Activated CD4-positive, alpha-beta T cell treated with anti-CD3 and anti-CD28 coated beads, Interleukin-2, Interleukin-6, amounts not matched to agents 100 ng/mL and 50 ng/mL, durations not matched to agents 16 hours and 8 hours (primary cell): ENCODE results near the gene BMP5.

Experiments
- DNase-seq: peaks from one replicate; pipeline ENCODE4 v3.0.0-alpha.2; 2020

Gene BMP5

DNA sequence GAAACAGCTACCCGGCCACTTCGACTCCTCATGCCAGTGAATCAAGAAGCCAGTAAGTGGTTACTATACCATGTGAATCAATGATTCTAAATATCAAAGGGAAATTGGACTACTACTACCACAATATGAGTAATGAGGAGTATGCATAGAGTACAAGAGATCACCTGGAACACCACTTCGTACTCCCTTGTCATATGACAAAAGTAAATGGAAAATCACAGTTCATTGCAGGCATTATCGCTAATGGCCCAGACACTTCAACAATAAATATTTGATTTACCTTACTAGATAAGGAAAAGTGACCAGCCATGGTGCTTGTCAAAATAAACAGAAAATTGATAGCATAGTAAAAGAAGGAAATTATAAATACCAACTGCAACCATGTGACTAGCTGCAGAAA lies 73.1 kb downstream of the BMP5 start:
- DNase-seq = no peak

DNA sequence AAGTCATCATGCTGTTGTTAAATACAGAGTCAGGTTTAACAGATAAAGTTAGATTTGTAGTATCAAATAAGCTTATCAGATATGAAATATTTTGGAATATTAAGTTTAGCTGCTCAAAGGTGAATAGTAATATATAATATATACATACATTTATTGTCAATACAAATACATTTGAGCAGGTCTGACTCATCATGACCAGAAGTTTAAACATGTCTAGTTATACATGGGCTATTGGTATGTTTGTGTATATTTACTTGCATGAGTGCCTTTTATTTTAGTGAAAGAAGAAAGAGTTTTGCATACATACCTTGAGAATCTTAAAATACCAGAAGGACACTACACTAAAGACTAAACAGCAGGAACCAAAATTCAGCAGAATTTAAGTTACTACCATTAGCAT lies 76.8 kb downstream of the BMP5 start:
- no peak for DNase-seq

DNA sequence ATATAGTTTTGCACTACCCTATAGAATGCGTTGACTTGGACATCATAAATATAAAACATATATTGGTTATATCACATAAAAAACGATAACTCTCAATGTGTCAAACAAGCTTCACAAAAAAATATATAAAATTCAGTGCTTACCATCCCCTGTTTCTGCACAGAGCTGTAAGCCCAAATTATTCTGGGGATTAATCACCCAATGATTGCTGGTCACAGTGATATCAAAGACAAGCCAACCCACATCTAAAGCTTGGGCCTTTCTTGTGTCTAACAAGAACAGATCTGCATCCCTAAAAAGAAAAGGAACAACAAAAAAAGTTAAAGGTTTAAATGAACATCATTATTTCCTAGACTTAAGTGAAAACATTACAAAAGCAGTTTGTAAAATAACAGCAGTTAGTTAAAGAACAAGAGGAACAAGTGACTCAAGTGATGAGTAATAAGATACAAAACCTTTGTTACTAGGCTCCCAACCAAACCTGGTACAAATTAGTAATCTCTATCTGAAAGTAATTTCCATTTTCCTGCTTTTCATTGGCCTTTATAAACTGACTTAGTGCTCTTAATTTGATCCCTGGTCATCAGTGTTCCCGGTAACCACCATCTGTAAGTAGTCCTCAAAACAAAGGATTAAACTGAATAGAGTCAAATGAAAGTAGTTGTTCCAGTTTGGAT lies 81.1 kb downstream of the BMP5 start:
- peak; percentile 30 for DNase-seq

DNA sequence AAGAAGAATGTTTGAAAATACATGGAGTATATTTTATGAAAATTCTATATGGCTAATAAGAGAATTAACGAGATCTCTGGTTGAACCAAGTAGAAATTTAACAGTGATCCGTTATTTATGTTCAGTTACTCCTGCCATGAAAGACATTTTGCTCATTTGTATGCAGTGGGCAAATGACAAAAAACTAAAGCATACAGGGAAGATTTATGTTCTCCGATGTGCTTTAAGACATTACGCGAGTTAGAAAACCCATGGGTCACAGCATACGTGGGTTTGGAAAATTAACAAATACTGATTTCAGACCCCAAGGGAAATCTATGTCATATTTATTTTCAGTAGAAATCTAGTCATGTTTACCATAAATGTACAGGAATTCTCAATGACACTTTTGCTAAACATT lies 90.1 kb downstream of the BMP5 start:
- DNase-seq = no peak

DNA sequence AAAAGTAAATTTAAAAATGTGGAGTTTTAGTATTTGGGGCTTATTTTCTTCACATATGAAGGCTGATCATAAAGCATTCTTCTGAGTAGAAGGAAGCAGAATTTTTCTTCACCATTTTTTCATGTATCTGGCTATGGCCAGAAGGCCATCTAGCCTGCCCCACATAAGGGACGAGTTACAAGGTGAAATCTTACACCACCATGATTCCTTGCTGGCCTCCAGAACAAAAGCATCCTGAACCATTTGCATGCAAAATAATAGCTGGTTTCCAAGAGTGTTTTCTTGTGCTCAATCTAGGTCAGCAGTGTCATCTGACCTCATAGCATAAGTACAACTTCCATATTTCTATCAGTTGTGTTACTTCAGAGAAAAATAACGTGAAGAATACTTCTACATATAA lies 93.1 kb downstream of the BMP5 start:
- no peak for DNase-seq

DNA sequence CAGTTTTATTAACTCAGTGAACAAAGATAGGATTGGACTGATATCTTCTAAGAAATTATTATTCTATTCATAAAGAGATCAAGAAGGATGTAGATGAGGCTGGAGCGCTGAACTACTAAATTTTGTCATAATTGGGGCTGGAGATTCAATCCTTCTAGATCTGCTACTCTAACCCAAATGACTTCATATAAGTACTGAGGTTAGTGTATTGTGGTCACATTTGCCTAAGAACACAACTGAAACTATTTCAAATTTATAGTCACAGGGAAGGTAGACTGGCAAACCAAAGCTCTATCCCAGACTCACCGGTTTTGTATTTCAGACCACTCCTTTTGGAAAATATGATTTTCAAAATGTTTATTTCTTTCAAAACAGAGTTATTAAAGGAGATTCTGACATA lies 96.7 kb downstream of the BMP5 start:
- peak; percentile 36 for DNase-seq

DNA sequence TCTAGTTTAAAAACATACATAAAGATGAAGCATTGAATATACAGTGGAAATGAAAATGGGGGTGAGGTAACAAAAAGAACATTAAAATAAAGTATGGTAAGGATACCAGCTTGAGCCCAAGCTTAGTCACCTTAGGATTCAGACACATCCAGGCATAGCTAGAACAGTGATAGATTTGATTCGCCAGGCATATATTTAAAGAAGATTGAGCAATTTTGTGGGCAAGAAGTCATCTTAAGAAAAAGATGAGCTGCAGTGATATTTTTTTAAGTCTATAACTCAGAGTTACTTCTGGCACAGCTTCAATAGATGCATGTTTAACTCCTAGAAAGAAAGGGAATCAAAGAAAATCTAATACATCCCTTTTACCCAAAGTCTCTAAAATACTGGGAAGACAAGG lies 97.9 kb downstream of the BMP5 start:
- DNase-seq = no peak

DNA sequence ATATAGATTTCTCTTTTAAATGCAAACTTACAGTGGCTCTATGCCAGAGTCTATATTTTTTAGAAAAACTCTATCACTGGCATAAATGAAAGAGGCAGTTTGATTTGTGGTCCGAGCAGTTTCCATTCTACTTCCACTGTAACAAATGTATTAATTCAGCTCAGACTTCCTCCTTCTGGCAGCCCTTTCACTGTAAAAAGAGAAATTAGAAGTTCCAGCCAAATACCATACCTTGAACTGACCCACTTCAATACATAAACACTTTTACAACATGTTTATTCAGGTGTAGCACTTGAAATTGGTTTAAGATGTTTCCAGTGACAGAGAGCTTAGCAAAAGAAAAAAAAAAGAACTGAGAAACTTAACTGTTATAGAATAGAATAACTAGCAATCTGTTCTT lies 99.3 kb downstream of the BMP5 start:
- no peak for DNase-seq

DNA sequence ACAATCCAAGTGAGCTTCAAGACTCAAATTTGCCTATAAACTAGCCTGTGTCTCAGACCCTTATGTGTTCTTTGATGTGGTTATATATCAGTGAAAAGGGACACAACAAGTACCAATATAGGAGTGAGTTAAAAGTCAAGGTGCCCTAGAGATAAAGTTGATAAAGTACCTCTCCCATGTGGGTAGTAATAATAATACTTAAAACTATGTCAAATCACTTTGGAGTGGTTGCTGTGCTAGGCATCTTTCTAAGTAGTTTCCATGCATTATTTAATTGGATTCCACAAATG lies 100.4 kb downstream of the BMP5 start:
- DNase-seq = no peak

DNA sequence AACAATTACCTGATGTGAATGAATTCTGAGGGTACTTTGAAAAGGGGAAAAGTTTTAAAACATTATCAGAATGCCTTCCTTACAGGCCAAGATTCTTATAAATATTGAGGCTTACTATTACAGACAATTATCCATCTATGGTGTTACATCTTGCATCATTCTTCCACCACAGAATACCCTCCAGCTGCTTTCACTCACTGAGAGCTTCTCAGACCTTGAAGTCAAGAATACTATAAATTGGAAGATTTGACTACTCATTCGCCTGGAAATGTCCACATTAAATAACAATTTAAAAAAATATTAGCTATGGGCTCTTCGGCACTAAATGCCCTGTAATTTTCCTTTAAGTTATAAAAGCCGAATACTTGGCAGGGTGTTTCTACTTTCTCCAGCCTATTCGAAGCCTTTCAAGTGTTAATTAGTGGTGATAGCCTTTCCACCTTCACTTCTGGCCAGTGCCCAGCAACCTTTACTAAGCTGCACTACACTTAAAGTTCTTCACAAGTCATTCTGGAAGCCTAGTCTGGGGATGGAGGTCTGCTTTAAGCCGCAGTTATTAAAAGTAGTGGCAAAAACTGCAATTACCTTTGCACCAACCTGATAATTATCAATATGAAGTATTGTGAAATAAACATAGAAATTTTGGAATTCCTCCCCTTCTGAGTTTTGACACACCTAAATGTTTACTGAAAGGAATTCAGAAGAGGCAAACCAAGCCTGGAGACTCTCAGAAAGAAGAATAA lies 100.9 kb downstream of the BMP5 start:
- no peak for DNase-seq

DNA sequence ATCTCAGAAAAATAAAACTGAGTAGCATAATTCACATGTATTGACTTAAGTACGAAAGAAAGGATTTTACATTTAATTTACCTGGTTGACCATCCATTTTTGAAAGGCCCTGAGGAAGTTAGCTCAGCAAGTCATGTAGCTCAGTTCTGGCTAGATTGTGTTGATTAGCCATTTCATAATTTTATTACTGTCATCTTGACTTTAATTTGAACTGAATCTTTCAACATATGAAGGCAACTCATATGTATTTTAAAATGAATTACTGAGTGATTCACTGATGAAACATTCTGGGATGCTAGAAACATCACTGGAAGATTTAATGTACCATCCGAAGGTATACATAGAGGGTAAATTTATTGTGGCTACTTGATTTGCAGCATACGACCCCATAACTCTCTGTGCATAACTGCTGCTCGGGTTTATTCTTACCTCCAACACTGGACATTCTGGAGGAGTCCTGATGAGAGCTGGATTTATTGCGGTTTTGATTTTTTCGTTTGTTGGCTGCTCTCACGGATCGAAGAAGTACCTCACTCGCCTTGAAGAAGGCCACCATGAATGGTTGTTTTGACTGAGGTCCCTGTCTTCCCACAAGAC lies 101.7 kb downstream of the BMP5 start:
- DNase-seq = no peak

DNA sequence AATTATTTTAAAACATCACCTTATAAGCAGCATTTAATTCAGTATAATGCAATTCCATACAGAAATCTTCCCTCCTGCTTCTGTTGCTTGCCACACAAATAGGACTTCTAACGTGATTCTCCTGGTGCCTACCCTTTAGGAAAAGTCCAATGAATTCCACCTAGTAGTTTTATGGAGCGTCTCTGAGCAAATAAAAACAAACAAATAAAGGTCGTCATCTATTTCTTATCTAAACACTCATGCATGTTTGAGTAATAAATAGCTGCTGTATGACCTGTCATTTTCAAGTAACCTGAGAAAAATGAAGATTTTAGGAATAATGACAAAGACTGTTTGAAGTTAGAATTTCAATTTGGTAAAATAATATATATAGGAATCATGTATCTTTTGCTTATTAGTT lies 102.7 kb downstream of the BMP5 start:
- DNase-seq = no peak

DNA sequence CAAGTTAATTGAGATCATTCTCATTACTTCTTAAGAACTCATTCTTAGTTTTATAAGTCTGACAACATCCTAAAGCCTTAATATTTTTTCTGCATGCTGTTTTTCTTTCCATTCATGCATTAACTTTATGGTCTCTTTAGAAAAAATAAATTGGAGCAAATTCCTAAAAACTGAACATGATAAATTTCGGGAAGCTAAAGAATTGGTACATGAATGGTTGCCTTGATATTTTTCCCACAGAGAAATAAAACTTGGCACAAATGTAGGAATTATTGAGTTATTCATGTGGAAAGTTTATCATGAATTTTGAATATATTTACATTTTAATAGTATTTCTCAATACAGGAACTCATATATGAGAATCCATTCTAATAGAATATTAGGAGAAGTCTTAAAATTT lies 115.9 kb downstream of the BMP5 start:
- DNase-seq = no peak

DNA sequence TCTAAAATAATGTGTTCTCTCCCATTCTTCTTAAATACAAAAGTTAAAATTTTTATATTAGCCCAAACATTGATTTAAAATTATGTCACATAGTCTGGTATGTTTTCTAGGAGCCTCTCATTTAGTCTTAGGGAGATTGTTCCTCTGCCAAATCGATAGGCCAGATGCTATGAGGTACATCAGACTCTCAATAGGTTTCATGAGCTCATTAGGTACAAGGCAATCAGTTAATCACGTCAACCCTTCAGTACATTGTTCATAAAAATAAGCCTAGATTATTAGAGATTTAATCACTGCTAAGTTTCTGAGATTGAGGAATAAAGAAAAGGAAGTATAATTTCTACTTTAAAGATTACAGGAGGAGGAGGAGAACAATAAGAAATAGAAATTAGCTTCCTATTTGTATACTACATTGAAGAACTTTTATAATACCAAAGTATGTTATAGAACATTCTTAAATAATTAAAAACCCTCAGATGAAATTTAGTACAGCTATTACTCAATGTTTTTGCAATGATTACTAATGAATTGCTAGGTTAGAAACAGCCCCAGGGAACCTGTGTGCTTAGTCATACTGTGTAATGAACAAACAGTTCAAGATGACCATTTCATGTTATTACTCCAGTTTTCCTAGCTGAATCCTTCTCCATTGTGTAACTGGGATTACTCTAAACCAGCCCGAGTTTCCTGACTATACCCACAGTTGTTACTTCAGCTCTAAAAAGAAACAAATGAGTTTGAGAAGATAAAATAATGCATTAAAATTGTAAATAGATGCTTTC lies 117.0 kb downstream of the BMP5 start:
- no peak for DNase-seq

DNA sequence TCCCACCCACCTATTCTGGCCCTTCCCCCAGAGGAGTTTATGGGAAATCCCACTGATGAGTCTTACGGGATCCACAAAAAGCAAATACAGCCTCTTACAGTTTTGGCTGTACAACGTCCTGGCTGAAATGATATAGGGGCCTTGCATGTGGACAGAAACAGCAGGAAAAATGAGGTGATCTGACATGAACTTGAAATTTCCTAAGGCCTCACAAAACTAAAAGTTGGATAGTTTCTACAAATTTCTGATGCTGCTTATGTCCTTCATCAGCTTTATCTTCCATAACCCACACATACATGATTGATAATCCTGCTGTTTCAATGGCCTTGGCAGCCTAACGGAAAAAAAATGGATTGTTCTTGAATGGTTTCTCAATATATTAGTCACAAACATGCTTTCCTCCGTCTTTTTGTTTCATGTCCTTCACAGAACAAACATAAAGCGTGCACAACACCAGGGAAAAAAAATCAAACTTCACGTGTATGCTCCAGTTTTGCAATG lies 118.8 kb downstream of the BMP5 start:
- DNase-seq = no peak

DNA sequence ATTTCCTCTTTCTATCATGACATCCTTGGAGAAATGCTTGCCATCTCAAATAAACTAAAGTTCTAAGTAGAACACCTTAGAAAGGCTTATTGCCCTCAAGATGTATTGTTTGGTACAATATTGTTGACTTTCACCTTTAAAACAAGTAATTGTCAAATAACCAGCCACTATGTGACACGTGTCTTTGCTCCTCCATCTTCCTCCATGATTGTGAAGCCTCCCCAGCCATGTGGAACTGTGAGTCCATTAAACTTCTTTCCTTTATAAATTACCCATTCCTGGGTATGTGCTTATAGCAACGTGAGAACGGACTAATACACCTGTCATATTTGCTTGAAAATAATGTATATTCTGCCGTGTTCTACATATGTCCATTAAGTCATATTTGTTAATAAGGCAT lies 126.5 kb downstream of the BMP5 start:
- no peak for DNase-seq

DNA sequence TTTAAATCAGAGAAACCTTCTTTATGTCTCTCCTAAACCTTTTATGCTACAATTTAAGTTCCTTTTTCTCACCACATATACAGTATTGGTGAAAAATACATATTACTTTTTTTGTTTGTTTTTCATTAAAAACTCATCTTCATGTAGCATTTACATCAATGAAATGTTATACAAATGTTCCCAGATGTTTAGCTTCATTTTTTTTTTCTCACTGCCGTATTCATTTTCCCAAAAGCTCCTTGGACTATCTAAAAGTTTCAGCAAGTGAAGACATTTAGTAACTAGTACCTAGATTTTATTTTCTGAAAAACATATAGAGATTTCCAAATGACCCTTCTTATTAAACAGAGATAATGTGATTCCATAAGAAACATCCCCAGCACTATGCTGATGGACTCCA lies 128.9 kb downstream of the BMP5 start:
- no peak for DNase-seq

DNA sequence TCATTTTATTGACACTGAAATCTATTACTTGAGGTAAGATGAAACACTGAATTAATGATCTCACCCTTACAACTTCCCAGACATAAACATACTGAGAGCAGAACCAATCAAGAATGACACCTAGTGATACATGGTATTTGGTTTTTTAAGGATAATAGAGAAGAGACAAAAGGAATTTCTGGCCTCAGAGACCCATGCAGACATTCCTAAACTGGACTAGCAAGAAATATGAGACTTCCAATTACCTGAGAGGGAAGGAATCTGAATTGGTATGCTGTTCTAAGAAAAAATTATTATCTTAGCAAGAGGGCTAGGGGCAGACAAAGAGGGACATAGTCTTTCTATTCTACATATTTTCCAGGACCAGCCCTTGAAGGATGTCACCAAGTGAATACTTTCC lies 141.1 kb downstream of the BMP5 start:
- no peak for DNase-seq

DNA sequence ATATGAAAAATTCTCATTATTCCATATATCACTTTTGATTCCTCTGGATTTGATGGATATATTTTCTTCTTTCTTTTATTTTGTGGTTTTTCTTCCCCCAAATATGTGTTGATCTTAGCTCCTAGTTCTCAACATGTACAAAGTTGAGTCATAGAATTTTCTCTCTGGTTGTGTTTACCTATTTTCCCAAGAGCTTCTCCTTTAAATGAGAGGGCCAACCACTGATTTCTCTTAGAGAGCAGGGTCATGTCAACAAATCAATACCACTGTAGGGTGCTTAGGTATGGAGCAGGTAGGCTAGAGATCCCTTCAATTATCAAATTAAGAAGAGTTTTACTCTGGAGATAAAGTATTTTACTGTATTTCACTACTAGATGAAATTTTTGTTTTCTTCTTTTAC lies 145.7 kb downstream of the BMP5 start:
- DNase-seq = no peak

DNA sequence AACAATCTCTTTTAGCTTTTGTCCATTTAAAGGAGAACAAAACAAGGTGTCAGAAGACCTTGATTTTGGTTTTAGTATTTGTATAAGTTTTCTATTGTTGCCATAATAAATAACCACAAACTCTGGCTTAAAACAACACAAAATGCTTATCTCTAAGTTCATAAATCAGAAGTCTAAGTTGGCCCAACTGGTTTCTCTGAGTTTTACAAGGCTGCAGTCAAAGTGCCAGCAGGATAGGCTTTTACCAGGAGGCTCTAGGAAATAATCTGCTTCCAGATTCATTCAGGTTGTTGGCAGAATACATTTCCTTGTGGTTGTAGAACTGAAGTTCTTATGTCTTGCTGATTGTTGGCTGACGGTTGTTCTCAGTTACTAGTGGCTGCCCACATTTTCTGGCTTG lies 149.2 kb downstream of the BMP5 start:
- DNase-seq = no peak

DNA sequence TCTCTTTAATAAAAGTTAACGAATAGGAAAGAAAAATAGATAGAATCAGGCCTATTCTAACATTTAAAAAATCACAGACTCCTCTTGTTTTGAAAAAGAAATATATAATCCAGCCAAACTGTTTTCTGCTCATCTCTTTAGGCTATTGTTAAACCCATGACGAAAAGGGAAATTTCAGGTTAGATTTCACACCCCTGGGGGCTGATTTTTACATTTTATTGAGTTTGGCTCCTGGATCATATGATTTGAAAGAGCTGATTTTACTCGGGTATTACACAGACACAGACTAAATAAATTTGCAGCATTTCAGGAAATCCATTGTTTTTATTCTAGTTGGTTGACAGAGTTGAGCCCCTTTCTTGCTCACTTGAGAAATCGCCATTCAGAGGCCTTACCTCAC lies 160.6 kb downstream of the BMP5 start:
- DNase-seq = no peak

DNA sequence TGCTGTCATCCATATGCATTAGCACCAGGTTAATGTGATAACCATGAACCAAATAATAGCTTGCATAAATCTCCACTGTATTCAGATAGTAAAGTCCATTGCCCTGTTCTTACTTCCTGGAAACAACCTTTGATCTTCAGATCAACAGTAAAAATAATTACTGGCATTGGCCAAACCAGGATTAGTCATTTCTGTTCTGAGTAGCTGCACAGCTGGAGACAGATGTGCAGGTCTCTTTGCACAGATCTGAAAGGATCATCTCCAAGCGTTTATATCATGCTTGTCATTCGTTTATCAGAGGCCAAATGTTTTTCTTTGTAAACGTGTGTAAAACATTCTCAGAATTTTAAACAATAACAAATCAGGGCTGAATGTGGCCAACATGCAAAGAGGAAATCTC lies 162.0 kb downstream of the BMP5 start:
- no peak for DNase-seq

DNA sequence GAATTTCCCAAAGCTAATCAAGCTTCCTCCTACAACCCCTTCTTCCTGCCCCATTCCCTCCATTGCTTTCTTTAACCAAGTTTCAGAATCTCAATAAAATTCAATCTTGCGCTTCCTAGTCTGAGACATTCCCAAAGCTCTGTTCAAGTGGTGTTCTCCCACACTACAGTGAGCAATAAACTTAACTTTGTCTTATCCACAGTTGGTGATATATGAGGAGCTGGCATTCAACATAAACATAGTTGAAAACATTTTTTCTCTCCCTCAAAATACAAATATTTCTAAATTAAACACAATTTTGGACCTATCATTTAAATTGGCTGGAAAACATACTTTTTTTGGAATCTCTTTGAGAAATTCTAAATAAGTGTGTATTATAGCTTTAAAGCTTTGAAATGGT lies 166.7 kb downstream of the BMP5 start:
- DNase-seq = no peak
